ENCODE data around the gene SHF. TPM values are rescaled to one million over a fixed set of nuclear protein-coding genes. Genes with fewer than 3 reads are reported as not detected.

The SHF gene
- total and polyA plus RNA-seq, 2 of the 4 experiments (the other 2 are of a cell fraction): 1.8 to 3.5 TPM

- no peak overlapping the region for H2AK9ac ChIP-seq (replicated peaks; ENCODE audit: low read depth, low read length, poor library complexity)
- no peak overlapping the region for H3K23ac ChIP-seq (ENCODE audit: low read depth, low read length)
- 100% methylated on average over 3 of the region's 8 CpGs; no CpG with 5 or more reads in 1 of the 2 experiments for WGBS, 2 experiments (ENCODE audit: extremely low coverage in 2 of 2, insufficient read length in 1 of 2)
- H4K8ac ChIP-seq (ENCODE audit: low read depth in 2 of 2, low read length in 2 of 2): no peak overlapping the region
- no peaks in the 10 kb centered on the region for H3K9me3 ChIP-seq (ENCODE audit: control insufficient read depth, insufficient read depth, low read length)
- H3K18ac ChIP-seq (ENCODE audit: low read depth, low read length): no peak overlapping the region
- H3K36me3 ChIP-seq (ENCODE audit: control insufficient read depth, insufficient read depth, low read length): peaks cover 2% of the 10 kb centered on the region
- 0 out of 2 replicates have a peak, but pooled peaks cover 5% of the 10 kb centered on the region for H3K9me1 ChIP-seq (ENCODE audit: insufficient read depth, low read length)
- H3K9ac ChIP-seq (ENCODE audit: low read depth, low read length): no peak overlapping the region
- no peak overlapping the region for H3K56ac ChIP-seq (ENCODE audit: extremely low read depth, insufficient read depth, low read length)
- H2BK5ac ChIP-seq (ENCODE audit: low read depth, low read length, poor library complexity, severe bottlenecking): no peak overlapping the region
- ChIA-PET CTCF (interaction anchor here (1.1 kb wide), 1 partner anchor 17 kb away, joined by 4 read pairs; no protein-coding TSS in a partner anchor), POLR2A (ENCODE audit: unreplicated experiment) (no interaction called here)
- H3K4me1 ChIP-seq (ENCODE audit: control insufficient read depth, insufficient read depth, low read length): no peaks in the 10 kb centered on the region; the same call in 1 of the 2 replicates
- dilution Hi-C loops (cut with HindIII; ENCODE audit: low sequenced_read_pairs, unreplicated experiment): no loop called here
- H3K4me3 ChIP-seq (ENCODE audit: insufficient read depth, low read depth, low read length): no peak overlapping the region
- H3K79me1 ChIP-seq (ENCODE audit: low read depth in 1 of 2, low read length in 2 of 2): no peaks in the 10 kb centered on the region
- no peaks in the 10 kb centered on the region for H3K27me3 ChIP-seq (ENCODE audit: control insufficient read depth, insufficient read depth, low read length)
- H4K5ac ChIP-seq (ENCODE audit: low read depth, low read length): no peak overlapping the region
- no peak overlapping the region for H4K91ac ChIP-seq (ENCODE audit: insufficient read depth, low read depth, low read length)
- DNase-seq: no peak
- no TSS peak for BruUV-seq (replicated peaks)
- in situ Hi-C loops (cut with MboI; ENCODE audit: low sequenced_read_pairs): loop anchor here (25.0 kb wide), 1 partner anchor 431 kb away; no protein-coding TSS in a partner anchor
- intact Hi-C loops (cut with micrococcal nuclease): no loop called here
- no peak overlapping the region for H2AFZ ChIP-seq (replicated peaks; ENCODE audit: low read length, poor library complexity)
- H4K20me1 ChIP-seq (ENCODE audit: insufficient read depth, low read length): no peaks in the 10 kb centered on the region; the same call in 1 of the 2 replicates
- no peak overlapping the region for H2AK5ac ChIP-seq (ENCODE audit: low read depth, low read length)
- TF ChIP-seq NFE2L2 (IDR thresholded peaks at IDR 0.05; ENCODE audit: low read depth, low read length) (no peak), CEBPB (IDR thresholded peaks at IDR 0.05; ENCODE audit: low read depth, low read length) (no peak), MAZ (IDR thresholded peaks at IDR 0.05; ENCODE audit: borderline replicate concordance, low read depth, low read length) (no peak), RAD21 (IDR thresholded peaks at IDR 0.05; ENCODE audit: low read length) (no peak), CHD1 (IDR thresholded peaks at IDR 0.05; ENCODE audit: low read depth, low read length) (no peak), ELK1 (IDR thresholded peaks at IDR 0.05; ENCODE audit: borderline replicate concordance, low read depth, low read length) (no peak), RCOR1 (IDR thresholded peaks at IDR 0.05; ENCODE audit: insufficient replicate concordance, low read length) (no peak), FOS (IDR thresholded peaks at IDR 0.05; ENCODE audit: low read depth, low read length) (no peak), MXI1 (IDR thresholded peaks at IDR 0.05; ENCODE audit: borderline replicate concordance, low read depth, low read length) (no peak), SMC3 (IDR thresholded peaks at IDR 0.05; ENCODE audit: low read depth, low read length) (no peak), RFX5 (IDR thresholded peaks at IDR 0.05; ENCODE audit: low read depth, low read length) (no peak), MAFK (IDR thresholded peaks at IDR 0.05; ENCODE audit: low read depth, low read length) (no peak), POLR2A (IDR thresholded peaks at IDR 0.05; ENCODE audit: low read depth, low read length) (no peak)
- H2BK15ac ChIP-seq (ENCODE audit: low read depth, low read length): no peak overlapping the region
- no peak overlapping the region for H3K4me2 ChIP-seq (ENCODE audit: low read depth, low read length)
- H3K14ac ChIP-seq (replicated peaks; ENCODE audit: low read depth, low read length): no peak overlapping the region
- H2BK20ac ChIP-seq (ENCODE audit: low read depth, low read length): no peak overlapping the region
- H2BK120ac ChIP-seq (ENCODE audit: low read depth, low read length): no peak overlapping the region
- no peak overlapping the region for H3K27ac ChIP-seq (ENCODE audit: insufficient read depth, low read length)
- ATAC-seq (ENCODE audit: low read depth): no peak
- H3K4ac ChIP-seq (ENCODE audit: low read depth, low read length): no peak overlapping the region
These were observed 6.9 kb downstream of the SHF start for GRCh38 chr15:45180648-45181436.
